GM19438 (cell line): Measurements from ENCODE around the gene DNM3.

Experiments used
- ATAC-seq: cut with Tn5 transposase; IDR thresholded peaks from one replicate; pipeline ENCODE4 v1.9.1; 2021; ENCODE audit warnings: low read depth; ENCODE audit not compliant: unreplicated experiment

The DNM3 gene

GRCh38 chr1:172208635-172209034 lies 367.3 kb downstream of the DNM3 start:
- no peak for ATAC-seq

- no peak for ATAC-seq
These were observed 369.9 kb downstream of the DNM3 start for GRCh38 chr1:172211221-172211620.

GRCh38 chr1:172212124-172212523 lies 370.8 kb downstream of the DNM3 start:
- no peak for ATAC-seq

GRCh38 chr1:172215006-172215405 lies 373.7 kb downstream of the DNM3 start:
- no peak for ATAC-seq

GRCh38 chr1:172219966-172220365 lies 378.7 kb downstream of the DNM3 start:
- no peak for ATAC-seq

GRCh38 chr1:172220376-172220775 lies 379.1 kb downstream of the DNM3 start:
- no peak for ATAC-seq

- no peak for ATAC-seq
These were observed 380.1 kb downstream of the DNM3 start for GRCh38 chr1:172221436-172221835.

GRCh38 chr1:172224871-172225270 lies 383.6 kb downstream of the DNM3 start:
- no peak for ATAC-seq

- ATAC-seq: no peak
These were observed 388.6 kb downstream of the DNM3 start for GRCh38 chr1:172229942-172230341.

- ATAC-seq: no peak
These were observed 389.2 kb downstream of the DNM3 start for GRCh38 chr1:172230526-172230925.

GRCh38 chr1:172236958-172237357 lies 395.7 kb downstream of the DNM3 start:
- ATAC-seq: no peak

- no peak for ATAC-seq
These were observed 396.9 kb downstream of the DNM3 start for GRCh38 chr1:172238158-172238557.

GRCh38 chr1:172238965-172239364 lies 397.7 kb downstream of the DNM3 start:
- ATAC-seq: no peak

- no peak for ATAC-seq
These were observed 398.6 kb downstream of the DNM3 start for GRCh38 chr1:172239901-172240300.

GRCh38 chr1:172241540-172241939 lies 400.2 kb downstream of the DNM3 start:
- no peak for ATAC-seq

- no peak for ATAC-seq
These were observed 403.6 kb downstream of the DNM3 start for GRCh38 chr1:172244865-172245264.

- no peak for ATAC-seq
These were observed 404.5 kb downstream of the DNM3 start for GRCh38 chr1:172245788-172246187.

- ATAC-seq: no peak
These were observed 405.5 kb downstream of the DNM3 start for GRCh38 chr1:172246521-172247390.

- ATAC-seq: no peak
These were observed 410.2 kb downstream of the DNM3 start for GRCh38 chr1:172251486-172251885.

- ATAC-seq: no peak
These were observed 411.0 kb downstream of the DNM3 start for GRCh38 chr1:172252321-172252720.

GRCh38 chr1:172252958-172253357 lies 411.7 kb downstream of the DNM3 start:
- ATAC-seq: no peak

GRCh38 chr1:172254521-172255222 lies 413.4 kb downstream of the DNM3 start:
- ATAC-seq: no peak
